Hepatocyte (in vitro differentiated cells): ENCODE results near the gene ZBTB16. TPM values are rescaled to one million over a fixed set of nuclear protein-coding genes. Genes with fewer than 3 reads are reported as not detected.
A peak's percentile ranks its signal among the peaks of the same experiment; 100 is the strongest.

Experiments
- DNase-seq: peaks from one replicate; pipeline ENCODE4 v3.0.0-alpha.2; 2016; ENCODE audit warnings: low spot score
- H2AFZ ChIP-seq: fragments of 200-600 bp; sonication (generic); 2 replicates; pipeline ENCODE4 v1.6.0; 2016; ENCODE audit warnings: antibody characterized with exemption, mild to moderate bottlenecking
- H3K27ac ChIP-seq: fragments of 200-600 bp; sonication (generic); 2 replicates; pipeline ENCODE4 v1.5.1; 2016; ENCODE audit warnings: mild to moderate bottlenecking
- H3K27me3 ChIP-seq: fragments of 200-600 bp; sonication (generic); 2 replicates; pipeline ENCODE4 v1.6.1; 2016
- H3K36me3 ChIP-seq: fragments of 200-600 bp; sonication (generic); replicated peaks from 2 replicates; pipeline ENCODE4 v1.5.1; 2016; ENCODE audit warnings: low read depth; ENCODE audit not compliant: insufficient read depth
- H3K4me1 ChIP-seq: fragments of 200-600 bp; sonication (generic); 2 replicates; pipeline ENCODE4 v1.5.1; 2016; ENCODE audit warnings: mild to moderate bottlenecking, moderate library complexity; ENCODE audit not compliant: insufficient read depth
- H3K4me2 ChIP-seq: fragments of 200-600 bp; sonication (generic); 2 replicates; pipeline ENCODE4 v1.6.0; 2016
- H3K4me3 ChIP-seq: fragments of 200-600 bp; sonication (generic); 2 replicates; pipeline ENCODE4 v1.5.1; 2016; ENCODE audit warnings: mild to moderate bottlenecking
- H3K79me2 ChIP-seq: fragments of 200-600 bp; sonication (generic); 2 replicates; pipeline ENCODE4 v1.6.0; 2017; ENCODE audit warnings: mild to moderate bottlenecking
- H3K9me2 ChIP-seq: fragments of 200-600 bp; sonication (generic); replicated peaks from 2 replicates; pipeline ENCODE4 v1.6.0; 2017; ENCODE audit warnings: mild to moderate bottlenecking; ENCODE audit not compliant: insufficient read depth
- H3K9me3 ChIP-seq: fragments of 200-600 bp; sonication (generic); 2 replicates; pipeline ENCODE4 v1.5.1; 2016; ENCODE audit warnings: low read depth, mild to moderate bottlenecking
- H4K20me1 ChIP-seq: fragments of 200-600 bp; sonication (generic); 2 replicates; pipeline ENCODE4 v1.6.0; 2016; ENCODE audit warnings: mild to moderate bottlenecking; ENCODE audit not compliant: insufficient read depth, poor library complexity, severe bottlenecking
- CTCF ChIP-seq: fragments of 200-600 bp; sonication (generic); IDR thresholded peaks from 2 replicates; pipeline ENCODE4 v1.5.1; 2016; ENCODE audit warnings: antibody characterized with exemption, mild to moderate bottlenecking; ENCODE audit not compliant: poor library complexity
- EZH2 ChIP-seq: fragments of 200-600 bp; sonication (generic); IDR thresholded peaks from 2 replicates; pipeline ENCODE4 v1.6.1; 2016; ENCODE audit warnings: antibody characterized with exemption, mild to moderate bottlenecking, borderline replicate concordance
- EZH2phosphoT487 ChIP-seq: fragments of 200-600 bp; sonication (generic); IDR thresholded peaks from one replicate; pipeline ENCODE4 v1.6.1; 2018; ENCODE audit warnings: antibody characterized with exemption, mild to moderate bottlenecking, low read depth, moderate library complexity; ENCODE audit not compliant: unreplicated experiment, severe bottlenecking
- WGBS: methylation state at CpG from one replicate; pipeline ENCODE4 v1.1.6; 2016; ENCODE audit warnings: low lambda C conversion rate; ENCODE audit errors: missing lambda C conversion rate; 5-methylcytosine and 5-hydroxymethylcytosine counted together
- polyA plus RNA-seq: library from polyadenylated mRNA; unstranded; fragments of >200 nt; fragmentation: Nextera tagmentation; extraction: Ambion mirVana; gene quantifications from 2 replicates; pipeline ENCODE4 v1.2.1, GENCODE V29; 2016
- total RNA-seq: library from RNA; depleted of rRNA; stranded (reverse); fragments of >200 nt; gene quantifications from 2 replicates; pipeline ENCODE4 v1.2.3, GENCODE V29; 2014

The ZBTB16 gene
- total and polyA plus RNA-seq, 2 experiments from 2014 or later = 30.1 to 52.3 TPM

GRCh38 chr11:114110952-114111947, 51.7 kb downstream of the ZBTB16 start:
- peaks cover 78% of the 10 kb centered on the region for H3K79me2 ChIP-seq
- H3K36me3 ChIP-seq = no peaks in the 10 kb centered on the region
- H3K27me3 ChIP-seq = no peaks in the 10 kb centered on the region
- peak overlapping the region; percentile 44 for H3K27ac ChIP-seq
- no peak for DNase-seq
- H3K4me2 ChIP-seq = peak overlapping the region; percentile 58
- H3K9me3 ChIP-seq = no peaks in the 10 kb centered on the region
- no peak for TF ChIP-seq EZH2phosphoT487
- TF ChIP-seq CTCF = no peak
- no peak for TF ChIP-seq EZH2
- peaks cover 45% of the 10 kb centered on the region for H3K4me1 ChIP-seq
- H3K4me3 ChIP-seq = no peak overlapping the region
- no peaks in the 10 kb centered on the region for H3K9me2 ChIP-seq
- H2AFZ ChIP-seq = no peak overlapping the region
- H4K20me1 ChIP-seq = peaks cover 3% of the 10 kb centered on the region
- WGBS = 65% methylated on average over 12 of the region's 12 CpGs

- Histone ChIP-seq H3K4me2 (peak overlapping the region; percentile 49), H2AFZ (no peak overlapping the region), H4K20me1 (no peaks in the 10 kb centered on the region), H3K27ac (no peak overlapping the region), H3K79me2 (peaks cover 82% of the 10 kb centered on the region), H3K4me1 (peaks cover 33% of the 10 kb centered on the region), H3K36me3 (no peaks in the 10 kb centered on the region), H3K9me3 (no peaks in the 10 kb centered on the region), H3K4me3 (no peak overlapping the region), H3K9me2 (no peaks in the 10 kb centered on the region), H3K27me3 (no peaks in the 10 kb centered on the region)
- TF ChIP-seq EZH2 (no peak), EZH2phosphoT487 (no peak), CTCF (no peak)
- DNase-seq = peak; percentile 20
- WGBS = 40% methylated on average over 14 of the region's 14 CpGs
Observed at GRCh38 chr11:114115451-114115928, 56.0 kb downstream of the ZBTB16 start.

GRCh38 chr11:114116357-114116756, 56.8 kb downstream of the ZBTB16 start:
- Histone ChIP-seq H4K20me1 (peaks cover under 1% of the 10 kb centered on the region), H3K4me3 (no peak overlapping the region), H3K36me3 (no peaks in the 10 kb centered on the region), H3K79me2 (peaks cover 84% of the 10 kb centered on the region), H3K4me1 (peaks cover 24% of the 10 kb centered on the region), H3K4me2 (peak overlapping the region; percentile 49), H3K9me3 (no peaks in the 10 kb centered on the region), H3K27me3 (no peaks in the 10 kb centered on the region), H3K27ac (no peak overlapping the region), H3K9me2 (no peaks in the 10 kb centered on the region), H2AFZ (no peak overlapping the region)
- WGBS = 81% methylated on average over 5 of the region's 5 CpGs
- TF ChIP-seq EZH2 = no peak
- TF ChIP-seq EZH2phosphoT487 = no peak
- TF ChIP-seq CTCF = no peak
- DNase-seq = no peak
